NB4 (cell line): ENCODE results near the gene TREML1.

Experiments
- DNase-seq: peaks from one replicate; pipeline ENCODE4 v3.0.0; 2010; ENCODE audit warnings: low read depth
- H3K4me3 ChIP-seq: one replicate; pipeline ENCODE4 v1.5.1; 2011; ENCODE audit warnings: mild to moderate bottlenecking, low read depth, low read length, moderate library complexity
- CTCF ChIP-seq: IDR thresholded peaks from one replicate; pipeline ENCODE4 v1.5.1; 2012; ENCODE audit warnings: low read depth, low read length
- MAX ChIP-seq: IDR thresholded peaks from 2 replicates; pipeline ENCODE4 v1.6.1; 2011; ENCODE audit warnings: low read depth, low read length
- MYC ChIP-seq: IDR thresholded peaks from 2 replicates; pipeline ENCODE4 v1.6.1; 2011; ENCODE audit warnings: low read depth, low read length
- POLR2A ChIP-seq: IDR thresholded peaks from 2 replicates; pipeline ENCODE4 v1.6.1; 2011; ENCODE audit warnings: mild to moderate bottlenecking; ENCODE audit not compliant: insufficient read length; ENCODE audit errors: extremely low read depth

Gene TREML1

GRCh38 chr6:41161851-41162552 is 7.9 kb upstream of the TREML1 start:
- no peak for TF ChIP-seq CTCF
- no peak for TF ChIP-seq MYC
- no peak for TF ChIP-seq POLR2A
- no peak for TF ChIP-seq MAX
- no peak overlapping the region for H3K4me3 ChIP-seq
- peak; percentile 19 for DNase-seq

- no peak for DNase-seq
- TF ChIP-seq MAX (no peak), CTCF (no peak), MYC (no peak), POLR2A (no peak)
- no peak overlapping the region for H3K4me3 ChIP-seq
Measured at GRCh38 chr6:41161380-41161779, 7.2 kb upstream of the TREML1 start.

GRCh38 chr6:41160933-41161332 is 6.8 kb upstream of the TREML1 start:
- H3K4me3 ChIP-seq, result no peak overlapping the region
- DNase-seq, result no peak
- TF ChIP-seq POLR2A (no peak), MAX (no peak), MYC (no peak), CTCF (no peak)

GRCh38 chr6:41159415-41160082 is 5.4 kb upstream of the TREML1 start:
- no peak for DNase-seq
- H3K4me3 ChIP-seq, result no peak overlapping the region
- TF ChIP-seq CTCF, result no peak
- TF ChIP-seq POLR2A, result no peak
- TF ChIP-seq MYC, result no peak
- TF ChIP-seq MAX, result no peak

- peak; percentile 46 for DNase-seq
- no peak overlapping the region for H3K4me3 ChIP-seq
- TF ChIP-seq POLR2A (no peak), CTCF (no peak), MAX (no peak), MYC (no peak)
Measured at GRCh38 chr6:41157323-41157722, 3.2 kb upstream of the TREML1 start.
